Panc1 (cell line): ENCODE measurements around the gene FOXK2.

Source experiments
- POLR2AphosphoS5 ChIP-seq: IDR thresholded peaks from 2 replicates; pipeline ENCODE4 v1.6.1; 2012; ENCODE audit warnings: mild to moderate bottlenecking, low read depth, low read length, moderate library complexity
- SIN3A ChIP-seq: IDR thresholded peaks from 2 replicates; pipeline ENCODE4 v1.6.1; 2012; ENCODE audit warnings: low read depth, mild to moderate bottlenecking, low read length, moderate library complexity, borderline replicate concordance; ENCODE audit not compliant: insufficient read depth
- TCF7L2 ChIP-seq: IDR thresholded peaks from 2 replicates; pipeline ENCODE4 v1.6.1; 2011; ENCODE audit warnings: mild to moderate bottlenecking, low read depth, low read length, inconsistent platforms
- TF ChIP-seq, protein P1 (sequence below): fragments of 450-650 bp; IDR thresholded peaks from 2 replicates; pipeline ENCODE4 v1.5.1; 2017; ENCODE audit warnings: mild to moderate bottlenecking
- TF ChIP-seq, protein P2 (sequence below), 2 experiments: IDR thresholded peaks; 2 replicates each; pipeline ENCODE4 v1.6.1; 2011 to 2012; ENCODE audit warnings: low read depth in 2 of 2, control low read depth in 1 of 2, low read length in 1 of 2, mild to moderate bottlenecking in 1 of 2, moderate library complexity in 1 of 2; ENCODE audit not compliant: insufficient read depth in 1 of 2

DNA sequence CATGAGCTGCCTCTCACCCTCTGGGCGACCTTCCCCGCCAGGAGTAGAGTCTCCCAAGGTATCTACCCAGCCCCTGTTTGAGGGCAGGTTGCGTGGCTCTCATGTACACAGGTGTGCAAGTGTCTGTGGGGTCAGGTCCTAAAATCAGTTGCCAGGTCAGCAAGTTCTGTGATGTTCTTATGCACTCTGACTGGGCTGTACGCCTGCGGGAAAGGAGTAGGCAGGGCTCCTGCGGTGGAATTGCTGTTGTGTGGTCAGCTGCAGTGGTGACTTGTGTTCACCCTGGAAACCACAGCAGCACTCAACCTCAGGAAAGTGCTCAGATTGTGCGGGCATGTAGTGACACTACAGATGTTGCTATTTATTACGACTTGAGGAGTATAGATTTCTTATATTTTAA lies 41.6 kb upstream of the FOXK2 start:
- TF ChIP-seq, protein P1, sequence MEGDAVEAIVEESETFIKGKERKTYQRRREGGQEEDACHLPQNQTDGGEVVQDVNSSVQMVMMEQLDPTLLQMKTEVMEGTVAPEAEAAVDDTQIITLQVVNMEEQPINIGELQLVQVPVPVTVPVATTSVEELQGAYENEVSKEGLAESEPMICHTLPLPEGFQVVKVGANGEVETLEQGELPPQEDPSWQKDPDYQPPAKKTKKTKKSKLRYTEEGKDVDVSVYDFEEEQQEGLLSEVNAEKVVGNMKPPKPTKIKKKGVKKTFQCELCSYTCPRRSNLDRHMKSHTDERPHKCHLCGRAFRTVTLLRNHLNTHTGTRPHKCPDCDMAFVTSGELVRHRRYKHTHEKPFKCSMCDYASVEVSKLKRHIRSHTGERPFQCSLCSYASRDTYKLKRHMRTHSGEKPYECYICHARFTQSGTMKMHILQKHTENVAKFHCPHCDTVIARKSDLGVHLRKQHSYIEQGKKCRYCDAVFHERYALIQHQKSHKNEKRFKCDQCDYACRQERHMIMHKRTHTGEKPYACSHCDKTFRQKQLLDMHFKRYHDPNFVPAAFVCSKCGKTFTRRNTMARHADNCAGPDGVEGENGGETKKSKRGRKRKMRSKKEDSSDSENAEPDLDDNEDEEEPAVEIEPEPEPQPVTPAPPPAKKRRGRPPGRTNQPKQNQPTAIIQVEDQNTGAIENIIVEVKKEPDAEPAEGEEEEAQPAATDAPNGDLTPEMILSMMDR: no peak
- TF ChIP-seq POLR2AphosphoS5 (no peak), TCF7L2 (no peak), SIN3A (no peak)
- TF ChIP-seq, protein P2, sequence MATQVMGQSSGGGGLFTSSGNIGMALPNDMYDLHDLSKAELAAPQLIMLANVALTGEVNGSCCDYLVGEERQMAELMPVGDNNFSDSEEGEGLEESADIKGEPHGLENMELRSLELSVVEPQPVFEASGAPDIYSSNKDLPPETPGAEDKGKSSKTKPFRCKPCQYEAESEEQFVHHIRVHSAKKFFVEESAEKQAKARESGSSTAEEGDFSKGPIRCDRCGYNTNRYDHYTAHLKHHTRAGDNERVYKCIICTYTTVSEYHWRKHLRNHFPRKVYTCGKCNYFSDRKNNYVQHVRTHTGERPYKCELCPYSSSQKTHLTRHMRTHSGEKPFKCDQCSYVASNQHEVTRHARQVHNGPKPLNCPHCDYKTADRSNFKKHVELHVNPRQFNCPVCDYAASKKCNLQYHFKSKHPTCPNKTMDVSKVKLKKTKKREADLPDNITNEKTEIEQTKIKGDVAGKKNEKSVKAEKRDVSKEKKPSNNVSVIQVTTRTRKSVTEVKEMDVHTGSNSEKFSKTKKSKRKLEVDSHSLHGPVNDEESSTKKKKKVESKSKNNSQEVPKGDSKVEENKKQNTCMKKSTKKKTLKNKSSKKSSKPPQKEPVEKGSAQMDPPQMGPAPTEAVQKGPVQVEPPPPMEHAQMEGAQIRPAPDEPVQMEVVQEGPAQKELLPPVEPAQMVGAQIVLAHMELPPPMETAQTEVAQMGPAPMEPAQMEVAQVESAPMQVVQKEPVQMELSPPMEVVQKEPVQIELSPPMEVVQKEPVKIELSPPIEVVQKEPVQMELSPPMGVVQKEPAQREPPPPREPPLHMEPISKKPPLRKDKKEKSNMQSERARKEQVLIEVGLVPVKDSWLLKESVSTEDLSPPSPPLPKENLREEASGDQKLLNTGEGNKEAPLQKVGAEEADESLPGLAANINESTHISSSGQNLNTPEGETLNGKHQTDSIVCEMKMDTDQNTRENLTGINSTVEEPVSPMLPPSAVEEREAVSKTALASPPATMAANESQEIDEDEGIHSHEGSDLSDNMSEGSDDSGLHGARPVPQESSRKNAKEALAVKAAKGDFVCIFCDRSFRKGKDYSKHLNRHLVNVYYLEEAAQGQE (IDR thresholded peaks at IDR 0.05; ENCODE audit: insufficient read depth in 1 of 2, low read depth in 2 of 2, low read length in 1 of 2): no peak
